WTC11 (cell line): ENCODE data around the gene CNTFR. TPM values are rescaled to one million over a fixed set of nuclear protein-coding genes. Genes with fewer than 3 reads are reported as not detected.

Experiments used
- ATAC-seq: fragments of 200-7000 bp; cut with Tn5 transposase; 2 replicates; pipeline ENCODE4 v1.10.0; 2021; ENCODE audit warnings: mild to moderate bottlenecking, moderate library complexity
- CTCF ChIA-PET: fragments of 300-600 bp; sonication (Branson Sonifier 250); formaldehyde crosslinking; loops from one replicate; lab custom pipeline; 2021; ENCODE audit warnings: antibody characterized with exemption; lab: Charles Lee
- POLR2A ChIA-PET: fragments of 350-600 bp; sonication (Branson Sonifier 250); formaldehyde crosslinking; loops from one replicate; lab custom pipeline; 2021; ENCODE audit warnings: antibody characterized with exemption; lab: Charles Lee
- DNase-seq: peaks from one replicate; pipeline ENCODE4 v3.0.0; 2021; ENCODE audit warnings: low spot score
- H3K27ac Mint-ChIP-seq: 2 replicates; pipeline ENCODE4 v1.8.0; 2021; ENCODE audit warnings: mixed read lengths
- H3K27me3 Mint-ChIP-seq: 2 replicates; pipeline ENCODE4 v1.8.0; 2021; ENCODE audit warnings: low read depth, mild to moderate bottlenecking, moderate library complexity, mixed read lengths
- H3K36me3 Mint-ChIP-seq: 2 replicates; pipeline ENCODE4 v1.8.0; 2021; ENCODE audit warnings: mixed read lengths
- H3K4me1 Mint-ChIP-seq: 2 replicates; pipeline ENCODE4 v1.8.0; 2022; ENCODE audit warnings: mixed read lengths
- H3K4me3 Mint-ChIP-seq: 2 replicates; pipeline ENCODE4 v1.8.0; 2021; ENCODE audit warnings: mild to moderate bottlenecking, moderate library complexity, mixed read lengths
- H3K9me3 Mint-ChIP-seq: 2 replicates; pipeline ENCODE4 v1.8.0; 2021; ENCODE audit warnings: mixed read lengths
- AR ChIP-seq: fragments of 250-450 bp; sonication (Bioruptor Pico); IDR thresholded peaks from 2 replicates; pipeline ENCODE4 v1.9.0; 2021; ENCODE audit warnings: mild to moderate bottlenecking
- CREB1 ChIP-seq: sonication (generic); formaldehyde crosslinking; IDR thresholded peaks from 2 replicates; pipeline ENCODE4 v1.8.0; 2023; ENCODE audit warnings: mild to moderate bottlenecking, missing genetic modification reagents
- FOXJ3 ChIP-seq: sonication (generic); formaldehyde crosslinking; IDR thresholded peaks from 2 replicates; pipeline ENCODE4 v1.9.0; 2021; ENCODE audit warnings: missing genetic modification reagents, mild to moderate bottlenecking, borderline replicate concordance
- IRF2 ChIP-seq: sonication (generic); formaldehyde crosslinking; IDR thresholded peaks from 2 replicates; pipeline ENCODE4 v1.8.0; 2022; ENCODE audit warnings: low read depth, missing genetic modification reagents, borderline replicate concordance
- JAZF1 ChIP-seq: fragments of 250-450 bp; sonication (Bioruptor Pico); IDR thresholded peaks from 2 replicates; pipeline ENCODE4 v1.9.0; 2021; ENCODE audit warnings: moderate library complexity, mild to moderate bottlenecking, inconsistent platforms
- MAX ChIP-seq: sonication (generic); formaldehyde crosslinking; IDR thresholded peaks from 2 replicates; pipeline ENCODE4 v1.8.0; 2022; ENCODE audit warnings: mild to moderate bottlenecking, missing genetic modification reagents
- MLX ChIP-seq: sonication (generic); formaldehyde crosslinking; IDR thresholded peaks from 2 replicates; pipeline ENCODE4 v1.8.1; 2023; ENCODE audit warnings: mild to moderate bottlenecking, missing genetic modification reagents, moderate library complexity
- MXD4 ChIP-seq: fragments of 250-450 bp; sonication (Bioruptor Pico); IDR thresholded peaks from 2 replicates; pipeline ENCODE4 v1.8.0; 2021; ENCODE audit warnings: mild to moderate bottlenecking, moderate library complexity, borderline replicate concordance
- OVOL2 ChIP-seq: fragments of 250-450 bp; sonication (Bioruptor Pico); IDR thresholded peaks from 2 replicates; pipeline ENCODE4 v1.9.0; 2021; ENCODE audit warnings: mild to moderate bottlenecking, borderline replicate concordance
- PRDM15 ChIP-seq: sonication (generic); formaldehyde crosslinking; IDR thresholded peaks from 2 replicates; pipeline ENCODE4 v1.8.0; 2022; ENCODE audit warnings: missing genetic modification reagents
- PREB ChIP-seq: sonication (generic); formaldehyde crosslinking; IDR thresholded peaks from 2 replicates; pipeline ENCODE4 v1.8.1; 2022; ENCODE audit warnings: mild to moderate bottlenecking, missing genetic modification reagents, moderate library complexity, borderline replicate concordance
- RORB ChIP-seq: fragments of 250-450 bp; sonication (Bioruptor Pico); IDR thresholded peaks from 2 replicates; pipeline ENCODE4 v1.9.0; 2021; ENCODE audit warnings: mild to moderate bottlenecking
- USF1 ChIP-seq: sonication (generic); formaldehyde crosslinking; IDR thresholded peaks from 2 replicates; pipeline ENCODE4 v1.8.0; 2022; ENCODE audit warnings: mild to moderate bottlenecking, missing genetic modification reagents
- ZNF232 ChIP-seq: sonication (generic); formaldehyde crosslinking; IDR thresholded peaks from 2 replicates; pipeline ENCODE4 v1.8.0; 2022; ENCODE audit warnings: mild to moderate bottlenecking, missing genetic modification reagents
- ZNF263 ChIP-seq: sonication (generic); formaldehyde crosslinking; IDR thresholded peaks from 2 replicates; pipeline ENCODE4 v1.8.1; 2022; ENCODE audit warnings: low read depth, mild to moderate bottlenecking, moderate library complexity, missing genetic modification reagents
- ZNF416 ChIP-seq: fragments of 250-450 bp; sonication (Bioruptor Pico); IDR thresholded peaks from 2 replicates; pipeline ENCODE4 v1.9.0; 2021; ENCODE audit warnings: mild to moderate bottlenecking, inconsistent platforms
- ZNF671 ChIP-seq: fragments of 250-450 bp; sonication (Bioruptor Pico); IDR thresholded peaks from 2 replicates; pipeline ENCODE4 v1.8.0; 2021; ENCODE audit warnings: mild to moderate bottlenecking
- total RNA-seq: library from RNA; stranded (reverse); gene quantifications from 3 replicates; pipeline ENCODE4 v1.2.3, GENCODE V29; 2021

CNTFR gene
- total RNA-seq, 1 experiment from 2014 or later = 18.0 TPM

- TF ChIP-seq PREB = no peak
- TF ChIP-seq, all 79 proteins: peak for 0
Observed at GRCh38 chr9:34507556-34507955, 82.0 kb downstream of the CNTFR start (continued).

- no peaks in the 10 kb centered on the region for H3K9me3 Mint-ChIP-seq
- no peak overlapping the region for H3K27ac Mint-ChIP-seq
- CTCF ChIA-PET = interaction anchor here (0.6 to 1.5 kb wide), 4 partner anchors 13 to 103 kb away, joined by 3 to 5 read pairs (median 4); no protein-coding TSS in a partner anchor
- no peak overlapping the region for H3K4me3 Mint-ChIP-seq
- DNase-seq (no peak), ATAC-seq (no peak)
- no peaks in the 10 kb centered on the region for H3K27me3 Mint-ChIP-seq
- H3K4me1 Mint-ChIP-seq = peaks cover 30% of the 10 kb centered on the region
- no peaks in the 10 kb centered on the region for H3K36me3 Mint-ChIP-seq
- POLR2A ChIA-PET = interaction anchor here (1.0 kb wide), 1 partner anchor 37 kb away, joined by 3 read pairs; no protein-coding TSS in a partner anchor
- TF ChIP-seq ZNF416 (no peak), MXD4 (CRISPR knock-in tag) (no peak), MLX (CRISPR knock-in tag) (no peak)
Observed at GRCh38 chr9:34506623-34507022, 82.9 kb downstream of the CNTFR start.

- H3K9me3 Mint-ChIP-seq = no peaks in the 10 kb centered on the region
- H3K27me3 Mint-ChIP-seq = no peaks in the 10 kb centered on the region
- H3K27ac Mint-ChIP-seq = no peak overlapping the region
Observed at GRCh38 chr9:34505370-34506120, 84.0 kb downstream of the CNTFR start.

GRCh38 chr9:34503406-34503805 lies 86.1 kb downstream of the CNTFR start:
- Mint-ChIP-seq H3K9me3 (no peaks in the 10 kb centered on the region), H3K4me1 (peaks cover 12% of the 10 kb centered on the region), H3K36me3 (no peaks in the 10 kb centered on the region), H3K27ac (no peak overlapping the region), H3K27me3 (peaks cover 4% of the 10 kb centered on the region; the same call in 1 of the 2 replicates)
- DNase-seq = no peak
- POLR2A ChIA-PET = no interaction called here
- CTCF ChIA-PET = interaction anchor here (0.8 to 3.6 kb wide), 14 partner anchors 7 to 131 kb away, joined by 3 to 41 read pairs (median 9); partner anchors contain the start of genes DNAI1, ENHO and FAM219A
- ATAC-seq = no peak
- no peak for TF ChIP-seq PRDM15 (CRISPR knock-in tag)
- TF ChIP-seq AR (CRISPR knock-in tag) = no peak
- no peak for TF ChIP-seq ZNF671
- TF ChIP-seq USF1 (CRISPR knock-in tag) = no peak
- no peak for TF ChIP-seq IRF2 (CRISPR knock-in tag)
- no peak for TF ChIP-seq OVOL2 (CRISPR knock-in tag)
- TF ChIP-seq, all 79 proteins: peak for 0
- H3K4me3 Mint-ChIP-seq = no peak overlapping the region

More at GRCh38 chr9:34505370-34506120, 84.0 kb downstream of the CNTFR start:
- CTCF ChIA-PET = interaction anchor here (1.0 to 1.5 kb wide), 3 partner anchors 14 to 102 kb away, joined by 3 to 5 read pairs (median 4); no protein-coding TSS in a partner anchor
- H3K4me1 Mint-ChIP-seq = peaks cover 19% of the 10 kb centered on the region
- ATAC-seq (no peak), DNase-seq (no peak)
- POLR2A ChIA-PET = interaction anchor here (0.8 to 1.0 kb wide), 2 partner anchors 13 to 38 kb away, joined by 3 read pairs; no protein-coding TSS in a partner anchor
- TF ChIP-seq ZNF263 (no peak), FOXJ3 (CRISPR knock-in tag) (no peak), ZNF232 (CRISPR knock-in tag) (no peak), RORB (CRISPR knock-in tag) (no peak), MAX (CRISPR knock-in tag) (no peak), CREB1 (CRISPR knock-in tag) (no peak), JAZF1 (no peak)
- no peaks in the 10 kb centered on the region for H3K36me3 Mint-ChIP-seq
- H3K4me3 Mint-ChIP-seq = no peak overlapping the region
